Fibroblast of skin of scalp (primary cell): ENCODE data around the gene CTXN1.
"Not testable (repeated sequence)": the region's sequence is repeated elsewhere in the genome, so short reads cannot be mapped to it uniquely, and the experiment has no call there.

ENCODE experiments used
- DNase-seq: peaks from one replicate; pipeline ENCODE4 v3.0.0-alpha.2; 2013

The CTXN1 gene

GRCh38 chr19:7944177-7944761 is 18.3 kb upstream of the CTXN1 start:
- peak; percentile 96 for DNase-seq

GRCh38 chr19:7943444-7944176 is 17.7 kb upstream of the CTXN1 start, which contains the start of gene TIMM44:
Gene TIMM44, minus strand, starts transcription at chr19:7943666. Its CDS starts 15 bp downstream, at chr19:7943651.
- peak; percentile 100 for DNase-seq

DNA sequence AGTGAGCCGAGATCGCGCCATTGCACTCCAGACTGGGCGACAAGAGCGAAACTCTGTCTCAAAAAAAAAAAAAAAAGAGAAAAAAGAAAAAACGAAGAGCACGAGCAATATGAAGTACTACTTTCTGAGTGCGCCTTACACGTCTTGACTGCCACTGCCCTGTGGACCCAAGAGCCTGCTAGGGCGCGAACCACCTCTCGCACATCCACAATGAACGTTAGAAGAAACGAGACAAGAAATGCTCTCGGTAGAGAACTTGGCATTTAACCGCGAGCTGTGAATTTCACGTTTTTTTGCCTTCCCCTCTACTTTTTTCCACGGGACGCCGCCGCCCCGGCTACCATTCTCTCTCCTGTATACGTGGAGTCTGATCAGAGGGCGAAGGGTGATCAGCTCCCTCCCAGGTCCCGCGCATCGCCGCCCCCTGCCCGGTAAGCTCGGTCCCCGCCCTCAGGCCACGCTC is 17.1 kb upstream of the CTXN1 start:
- DNase-seq, result no peak

- no peak for DNase-seq
Measured at GRCh38 chr19:7941895-7942596, 16.1 kb upstream of the CTXN1 start.

GRCh38 chr19:7940841-7941240 is 14.9 kb upstream of the CTXN1 start:
- DNase-seq, result no peak

DNA sequence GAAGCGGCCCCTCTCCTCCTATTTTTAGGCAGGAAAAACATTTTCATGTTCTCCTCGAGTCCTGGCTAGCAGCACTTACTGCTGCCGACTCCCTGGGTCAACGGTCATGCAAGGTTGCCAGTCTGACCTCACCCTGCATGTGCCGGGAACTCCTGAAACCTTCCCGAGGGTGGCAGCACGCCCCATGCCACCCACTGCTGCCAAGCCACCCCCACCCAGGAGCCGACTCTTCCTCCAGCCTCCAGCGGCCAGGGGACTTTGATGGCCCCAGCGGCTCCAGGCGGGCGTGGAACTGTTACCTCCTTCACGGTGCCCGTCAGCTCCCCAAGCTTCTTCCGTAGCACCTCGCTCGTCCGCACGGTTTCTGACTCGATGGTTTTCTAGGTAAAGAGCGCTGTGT is 8.8 kb upstream of the CTXN1 start:
- no peak for DNase-seq

- DNase-seq, result no peak
Measured at GRCh38 chr19:7933828-7934725, 8.1 kb upstream of the CTXN1 start.

DNA sequence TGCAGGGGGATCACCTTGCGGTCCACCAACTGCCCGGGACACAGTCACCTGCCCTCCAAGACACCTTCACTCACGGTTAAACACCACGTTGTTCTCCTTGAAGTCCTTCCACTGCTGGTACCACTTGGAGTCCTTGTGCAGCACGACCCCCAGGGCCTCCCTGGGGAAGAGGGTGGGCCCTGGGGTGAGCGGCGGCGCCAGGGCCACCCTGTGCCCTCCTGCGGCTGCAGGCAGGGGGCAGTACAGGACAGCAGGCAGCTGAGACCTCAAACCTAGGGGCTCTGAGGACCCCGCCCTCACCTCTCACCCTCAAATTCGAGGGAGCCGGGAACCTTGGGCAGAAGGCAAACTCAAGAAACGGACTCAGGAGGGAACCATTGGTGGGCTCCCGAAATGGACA is 7.5 kb upstream of the CTXN1 start:
- DNase-seq, result no peak

DNA sequence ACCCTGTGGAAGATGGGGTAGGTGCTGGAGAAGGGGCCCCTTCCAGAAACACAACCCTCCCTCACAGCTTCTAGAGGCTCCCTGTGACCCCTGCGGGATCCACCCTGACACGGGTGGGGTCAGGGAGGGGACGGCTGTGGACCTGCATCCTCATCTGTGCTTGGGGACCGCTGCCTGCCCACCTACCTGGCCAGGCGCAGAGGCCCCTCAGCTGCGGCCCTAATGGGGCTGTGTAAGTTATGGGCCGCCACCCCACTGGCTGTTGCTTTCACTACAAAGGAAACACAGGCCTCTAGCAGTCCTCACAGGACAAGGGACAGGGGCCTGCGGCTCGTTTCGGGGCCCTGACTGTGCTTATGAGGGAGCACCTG is 7.0 kb upstream of the CTXN1 start:
- DNase-seq, result no peak

- no peak for DNase-seq
Measured at GRCh38 chr19:7932276-7932929, 6.5 kb upstream of the CTXN1 start.

- DNase-seq, result no peak
Measured at GRCh38 chr19:7931221-7932061, 5.5 kb upstream of the CTXN1 start.

- DNase-seq, result no peak
Measured at GRCh38 chr19:7930765-7931164, 4.8 kb upstream of the CTXN1 start.

DNA sequence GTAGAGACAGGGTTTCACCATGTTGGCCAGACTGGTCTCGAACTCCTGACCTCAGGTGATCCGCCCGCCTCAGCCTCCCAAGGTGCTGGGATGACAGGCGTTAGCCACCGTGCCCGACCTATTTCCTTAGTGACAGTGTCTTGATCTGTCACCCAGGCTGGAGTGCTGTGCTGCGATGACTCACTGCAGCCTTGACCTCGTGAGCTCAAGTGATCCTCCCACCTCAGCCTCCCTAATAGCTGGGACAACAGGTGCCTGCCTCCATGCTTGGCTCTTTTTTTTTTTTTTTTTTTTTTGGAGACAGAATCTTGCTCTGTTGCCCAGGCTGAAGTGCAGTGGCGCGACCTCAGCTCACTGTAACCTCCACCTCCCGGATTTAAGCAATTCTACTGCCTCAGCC is 4.1 kb upstream of the CTXN1 start:
- DNase-seq, result not testable (repeated sequence)

- DNase-seq, result peak; percentile 80
Measured at GRCh38 chr19:7928741-7929701, 3.1 kb upstream of the CTXN1 start.

GRCh38 chr19:7928334-7928706 is 2.4 kb upstream of the CTXN1 start:
- no peak for DNase-seq

- DNase-seq, result no peak
Measured at GRCh38 chr19:7927605-7928333, 1.8 kb upstream of the CTXN1 start.

DNA sequence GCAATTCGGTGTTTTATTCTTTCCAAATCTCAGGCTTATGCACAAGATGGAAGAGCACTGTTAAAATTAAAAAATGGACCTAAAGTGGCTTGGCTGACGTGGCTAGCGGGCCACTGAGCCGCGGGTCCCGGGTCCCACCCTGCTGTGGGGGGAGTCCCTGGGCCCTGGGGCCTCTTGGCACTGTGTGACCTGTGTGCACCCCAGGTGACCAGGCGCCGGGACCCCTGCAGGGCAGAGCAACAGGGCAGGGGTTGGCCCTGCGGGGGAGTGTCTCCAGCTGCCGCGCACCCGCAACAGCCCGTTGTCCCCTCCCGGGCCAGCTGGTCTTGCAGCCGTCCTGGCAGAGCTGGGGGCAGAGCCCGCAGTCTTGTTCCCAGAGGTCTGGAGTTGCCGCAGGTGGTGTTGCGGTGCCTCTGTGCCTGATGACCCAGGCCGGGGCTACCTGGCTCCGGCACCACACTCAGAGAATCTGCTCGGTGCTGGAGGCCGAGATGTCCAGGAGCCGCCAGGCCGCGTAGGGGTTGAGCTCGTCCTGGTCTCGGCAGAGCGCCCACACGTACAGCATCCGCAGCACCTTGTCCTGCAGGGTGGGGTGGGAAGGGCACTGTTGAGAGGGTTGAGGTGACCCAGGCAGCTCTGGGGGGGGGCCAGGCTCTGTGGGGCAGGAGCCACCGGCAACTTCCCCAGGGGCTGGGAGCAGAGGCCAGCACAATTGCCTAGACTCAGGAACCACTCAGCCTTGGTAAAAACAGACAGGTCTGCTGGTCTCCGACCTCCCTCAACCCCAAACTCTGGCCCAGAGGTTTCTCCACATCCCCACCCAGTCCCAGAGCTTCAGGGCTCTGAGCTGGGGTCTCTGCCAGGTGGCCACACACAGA is 1.0 kb upstream of the CTXN1 start:
- DNase-seq, result no peak

GRCh38 chr19:7925171-7925851 is 624 bp downstream of the CTXN1 start:
- peak; percentile 74 for DNase-seq
